Measurements from ENCODE around the gene LRRN2. TPM values are rescaled to one million over a fixed set of nuclear protein-coding genes. Genes with fewer than 3 reads are reported as not detected.

Gene LRRN2
- total RNA-seq, 2 donors from 2014 or later: 5.6 to 23.0 TPM

DNA sequence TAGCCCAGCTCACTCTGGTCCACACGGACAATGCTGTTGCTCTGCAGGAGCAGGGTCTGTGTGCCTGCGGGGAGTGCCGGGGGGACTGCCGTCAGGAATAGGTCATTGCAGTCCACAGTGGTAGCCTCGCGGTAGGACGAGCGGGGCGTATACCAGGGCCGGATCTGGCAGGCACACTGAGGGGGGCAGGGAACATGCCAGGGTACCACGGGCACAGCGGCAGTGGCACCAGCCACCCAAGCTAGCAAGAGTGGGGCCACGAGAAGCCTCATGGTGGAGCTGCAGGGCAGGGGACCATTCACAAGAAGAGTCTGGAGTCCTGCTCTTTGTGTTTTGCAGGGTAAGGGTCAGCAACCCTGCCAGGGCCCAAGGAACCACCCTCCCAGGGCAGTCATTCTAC is 65.8 kb downstream of the LRRN2 start:
- DNase-seq: no peak
- peak; percentile 37 for ATAC-seq
- intact Hi-C loops (cut with DNase I, micrococcal nuclease): no loop called here

DNA sequence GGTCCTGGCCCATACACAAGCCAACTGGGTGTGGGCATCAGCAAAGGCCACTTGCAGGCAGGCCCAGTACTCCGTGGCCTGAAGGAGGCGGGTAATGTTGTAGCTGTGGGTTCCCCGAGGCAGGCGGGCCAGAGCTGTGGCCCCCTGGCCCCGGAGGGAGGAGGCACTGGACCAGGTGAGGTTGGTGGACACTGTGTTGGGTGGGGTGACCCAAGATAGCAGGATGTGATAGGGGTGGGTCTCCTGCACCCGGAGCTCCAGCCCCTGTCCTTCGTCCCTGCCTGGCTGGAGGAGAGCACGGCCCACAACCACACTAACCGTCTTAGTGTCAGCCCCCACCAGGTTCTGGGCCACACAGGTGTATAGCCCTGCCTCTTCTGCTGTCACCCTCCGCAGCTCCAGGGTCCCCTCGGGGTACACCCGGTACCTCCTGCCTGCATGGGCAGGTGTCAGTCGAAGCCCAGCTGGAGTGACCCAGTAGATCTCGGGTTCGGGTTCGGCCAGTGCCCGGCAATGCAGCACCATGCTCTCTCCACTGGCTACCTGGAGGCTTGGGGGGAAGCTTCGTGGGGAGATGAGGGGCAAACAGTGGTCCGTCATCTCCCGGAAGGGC is 67.3 kb downstream of the LRRN2 start:
- intact Hi-C loops (cut with DNase I, micrococcal nuclease): no loop called here
- ATAC-seq: no peak
- DNase-seq: no peak

DNA sequence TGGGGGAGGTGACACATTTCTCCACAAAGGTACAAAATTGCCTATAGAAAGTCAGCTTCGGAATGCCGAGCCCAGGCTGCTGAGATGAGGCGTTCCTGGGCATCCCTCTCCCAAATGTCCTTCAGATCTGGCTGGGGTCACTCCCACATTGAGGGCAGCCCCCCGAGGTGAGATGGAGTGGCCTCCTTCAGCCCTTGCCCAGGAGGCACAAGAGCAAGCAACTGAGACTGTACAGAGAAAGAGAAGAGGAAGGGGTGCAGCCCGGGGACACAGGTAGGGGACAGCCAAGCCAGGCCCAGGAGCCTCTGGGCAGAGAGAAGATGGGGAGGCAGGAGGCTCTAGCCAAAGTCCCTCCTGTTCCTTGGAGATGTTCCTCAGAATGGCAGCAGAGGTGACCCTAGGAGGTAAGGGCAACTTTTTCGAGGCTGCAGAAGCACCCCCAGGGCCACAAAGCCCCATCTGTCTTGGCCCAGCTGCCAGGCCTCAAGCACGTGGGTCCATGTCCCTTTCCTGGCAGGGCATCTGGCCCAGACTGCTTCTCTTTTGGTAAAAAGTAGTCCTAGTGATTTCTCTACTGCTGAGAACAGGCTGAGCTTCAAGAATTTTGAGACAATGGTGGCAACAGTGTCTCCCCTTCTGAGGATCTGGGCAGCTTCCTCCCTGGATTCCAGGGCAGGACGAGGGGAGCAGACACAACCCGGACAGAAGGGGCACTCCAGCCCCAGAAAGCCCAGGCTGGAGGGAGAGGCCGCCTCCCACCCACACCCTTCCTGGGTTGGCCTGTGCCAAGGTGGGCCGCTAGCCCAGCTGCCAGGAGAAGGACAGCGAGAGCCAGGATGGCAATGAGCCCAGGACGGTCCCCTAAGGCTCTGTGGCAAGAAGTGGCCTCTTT is 68.0 kb downstream of the LRRN2 start:
- intact Hi-C loops (cut with DNase I, micrococcal nuclease): no loop called here
- no peak for DNase-seq

DNA sequence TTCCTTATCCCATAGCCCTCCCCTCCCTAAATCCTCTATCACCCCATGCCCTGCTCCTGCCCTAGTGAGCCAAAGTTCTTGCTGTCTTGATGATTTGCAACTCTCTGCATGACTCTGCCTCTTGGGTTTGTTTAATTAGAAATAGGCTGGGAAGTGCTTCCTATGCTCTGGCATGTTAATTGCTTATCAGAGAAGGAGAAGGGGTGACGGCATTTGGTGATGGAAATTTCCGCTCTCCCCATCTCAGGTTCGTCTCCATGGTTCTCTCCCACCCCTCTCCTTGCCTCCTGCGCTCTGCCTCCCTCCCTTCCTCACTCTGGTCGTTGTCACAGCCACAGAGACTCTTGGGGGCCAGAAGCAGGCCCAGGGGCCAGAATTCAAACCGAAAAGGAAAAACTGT is 68.9 kb downstream of the LRRN2 start:
- DNase-seq: no peak

More for the DNA sequence above, 68.0 kb downstream of the LRRN2 start:
- no peak for ATAC-seq

GRCh38 chr1:204615881-204616280 is 69.7 kb downstream of the LRRN2 start:
- intact Hi-C loops (cut with DNase I, micrococcal nuclease): no loop called here
- no peak for DNase-seq
- ATAC-seq: no peak

More for the DNA sequence above, 68.9 kb downstream of the LRRN2 start:
- intact Hi-C loops (cut with DNase I, micrococcal nuclease): no loop called here
- ATAC-seq: no peak

DNA sequence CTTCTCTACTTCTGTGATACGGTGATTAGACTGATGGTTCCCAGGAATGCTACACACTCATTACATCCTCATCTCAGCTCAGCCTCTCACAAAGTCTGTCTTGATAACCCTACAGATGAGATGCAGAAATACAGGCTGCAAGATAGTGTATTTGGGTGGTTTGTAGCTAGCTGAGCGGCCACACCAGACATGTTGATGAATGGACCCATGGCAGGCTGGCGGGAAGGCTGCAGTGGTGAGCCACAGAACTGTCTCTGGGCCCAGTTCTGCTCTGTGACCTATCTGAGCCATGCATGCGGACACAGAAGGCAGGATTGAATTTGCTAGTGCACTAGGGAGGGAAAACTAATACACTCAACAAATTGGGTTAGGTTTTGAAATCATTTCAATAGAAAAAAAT is 71.9 kb downstream of the LRRN2 start:
- intact Hi-C loops (cut with DNase I, micrococcal nuclease): no loop called here
- ATAC-seq (no peak), DNase-seq (no peak)

GRCh38 chr1:204612326-204612725 is 73.2 kb downstream of the LRRN2 start:
- intact Hi-C loops (cut with DNase I, micrococcal nuclease): no loop called here
- ATAC-seq (no peak), DNase-seq (no peak)

GRCh38 chr1:204611036-204611435 is 74.5 kb downstream of the LRRN2 start:
- ATAC-seq: no peak
- intact Hi-C loops (cut with DNase I, micrococcal nuclease): no loop called here
- no peak for DNase-seq

GRCh38 chr1:204607910-204608309 is 77.6 kb downstream of the LRRN2 start:
- no peak for DNase-seq
- no peak for ATAC-seq
- intact Hi-C loops (cut with DNase I, micrococcal nuclease): no loop called here

GRCh38 chr1:204605791-204606190 is 79.7 kb downstream of the LRRN2 start:
- no peak for DNase-seq

GRCh38 chr1:204602871-204603542 is 82.5 kb downstream of the LRRN2 start:
- intact Hi-C loops (cut with DNase I, micrococcal nuclease): no loop called here
- ATAC-seq (no peak), DNase-seq (no peak)

More at GRCh38 chr1:204605791-204606190, 79.7 kb downstream of the LRRN2 start:
- ATAC-seq: no peak
- intact Hi-C loops (cut with DNase I, micrococcal nuclease): no loop called here

DNA sequence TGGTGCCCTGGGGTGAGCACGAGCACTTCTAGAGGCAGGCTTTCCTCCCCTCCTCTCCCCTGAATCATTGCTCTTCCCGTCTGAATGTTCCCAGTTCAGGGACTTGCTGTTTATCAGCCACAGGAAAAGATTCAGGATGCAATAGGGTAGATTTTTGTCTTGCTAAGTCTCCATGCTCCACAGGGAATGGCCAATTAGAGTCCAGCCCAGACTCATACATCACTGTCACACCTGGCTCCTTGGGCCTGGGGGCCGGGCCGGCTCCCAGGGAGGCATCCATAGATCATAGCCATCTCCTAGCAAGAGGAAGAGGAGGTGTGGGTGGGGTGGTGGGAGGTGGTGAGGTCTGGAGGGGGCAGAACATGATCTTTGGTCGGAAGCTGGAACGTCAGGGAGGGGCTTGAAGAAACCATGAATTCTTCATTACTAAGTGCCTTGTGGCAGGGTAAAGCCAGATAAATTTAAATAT is 83.4 kb downstream of the LRRN2 start:
- ATAC-seq: no peak
- intact Hi-C loops (cut with DNase I, micrococcal nuclease): no loop called here
- DNase-seq: no peak

DNA sequence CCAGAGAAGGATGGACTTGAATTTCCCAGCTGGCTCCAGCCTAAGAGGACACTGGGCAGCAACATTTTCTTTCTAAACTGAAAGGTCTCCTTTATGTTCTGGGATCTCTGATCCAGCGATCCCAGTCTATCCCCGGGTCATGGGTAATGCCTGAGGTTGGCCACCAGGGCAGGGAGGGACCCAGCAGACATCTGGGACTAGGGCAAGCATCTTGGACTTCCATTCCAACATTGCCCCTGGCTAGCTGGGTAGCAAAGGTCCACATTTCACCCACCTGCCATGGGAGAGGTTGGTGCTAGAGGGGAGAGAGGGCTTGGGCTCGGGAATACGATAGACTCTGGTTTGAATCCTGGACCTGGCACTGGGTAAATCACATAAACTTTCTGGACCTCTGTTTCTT is 84.6 kb downstream of the LRRN2 start:
- intact Hi-C loops (cut with DNase I, micrococcal nuclease): no loop called here
- no peak for DNase-seq
- no peak for ATAC-seq

GRCh38 chr1:204600203-204600602 is 85.3 kb downstream of the LRRN2 start:
- ATAC-seq (no peak), DNase-seq (no peak)
- intact Hi-C loops (cut with DNase I, micrococcal nuclease): no loop called here

GRCh38 chr1:204599596-204599995 is 85.9 kb downstream of the LRRN2 start:
- intact Hi-C loops (cut with DNase I, micrococcal nuclease): no loop called here
- DNase-seq: no peak
- no peak for ATAC-seq

DNA sequence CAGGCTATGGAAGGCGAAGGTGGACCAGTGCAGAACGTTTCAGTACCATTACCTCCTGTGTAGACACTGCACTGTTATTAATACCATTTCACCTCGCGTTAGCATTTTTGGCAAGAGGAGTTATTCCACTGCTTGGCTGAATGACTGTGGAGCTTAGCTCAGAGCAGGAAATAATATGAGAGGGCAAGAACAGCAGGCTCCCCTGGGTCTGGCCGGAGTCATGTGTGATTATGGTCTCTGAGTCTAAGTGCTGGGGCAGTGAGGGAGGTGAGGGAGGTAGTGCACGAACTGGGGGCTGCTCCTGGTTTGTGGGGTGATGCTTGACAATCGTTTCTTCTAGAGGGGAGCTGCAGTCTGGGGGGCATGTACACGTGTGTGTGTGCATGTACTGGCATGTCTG is 86.4 kb downstream of the LRRN2 start:
- intact Hi-C loops (cut with DNase I, micrococcal nuclease): no loop called here
- ATAC-seq (no peak), DNase-seq (no peak)

DNA sequence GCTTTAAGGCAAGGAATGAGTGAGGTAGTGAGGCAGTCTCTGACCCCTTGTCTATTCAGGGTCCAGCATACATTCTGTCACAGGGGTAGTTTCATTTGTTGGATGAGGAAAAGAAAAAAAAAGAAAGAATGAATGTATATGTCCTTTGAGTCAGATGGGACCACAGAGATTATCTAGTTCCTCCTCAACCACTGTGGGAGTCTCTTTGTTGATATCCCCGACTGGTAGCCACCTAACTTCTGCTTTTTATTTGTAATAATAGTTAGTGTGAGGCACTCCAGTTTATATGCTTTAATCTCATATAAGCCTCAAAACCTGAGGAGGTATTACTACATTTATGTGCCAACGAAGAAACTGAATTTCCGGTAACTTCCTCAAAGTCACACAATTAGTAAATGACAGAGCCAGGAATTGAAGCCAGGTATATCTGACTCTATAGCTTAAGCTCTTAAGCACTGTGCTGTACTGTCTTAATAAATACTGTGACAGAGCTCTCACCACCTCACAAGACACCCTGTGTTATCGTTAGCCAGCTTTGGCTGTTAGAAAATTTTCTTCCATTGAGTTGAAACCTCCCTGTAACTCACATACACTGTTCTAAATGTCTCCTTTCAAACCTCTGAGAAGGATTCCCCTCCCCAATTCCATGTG is 87.1 kb downstream of the LRRN2 start:
- intact Hi-C loops (cut with DNase I, micrococcal nuclease): no loop called here
- no peak for DNase-seq
- ATAC-seq: no peak

DNA sequence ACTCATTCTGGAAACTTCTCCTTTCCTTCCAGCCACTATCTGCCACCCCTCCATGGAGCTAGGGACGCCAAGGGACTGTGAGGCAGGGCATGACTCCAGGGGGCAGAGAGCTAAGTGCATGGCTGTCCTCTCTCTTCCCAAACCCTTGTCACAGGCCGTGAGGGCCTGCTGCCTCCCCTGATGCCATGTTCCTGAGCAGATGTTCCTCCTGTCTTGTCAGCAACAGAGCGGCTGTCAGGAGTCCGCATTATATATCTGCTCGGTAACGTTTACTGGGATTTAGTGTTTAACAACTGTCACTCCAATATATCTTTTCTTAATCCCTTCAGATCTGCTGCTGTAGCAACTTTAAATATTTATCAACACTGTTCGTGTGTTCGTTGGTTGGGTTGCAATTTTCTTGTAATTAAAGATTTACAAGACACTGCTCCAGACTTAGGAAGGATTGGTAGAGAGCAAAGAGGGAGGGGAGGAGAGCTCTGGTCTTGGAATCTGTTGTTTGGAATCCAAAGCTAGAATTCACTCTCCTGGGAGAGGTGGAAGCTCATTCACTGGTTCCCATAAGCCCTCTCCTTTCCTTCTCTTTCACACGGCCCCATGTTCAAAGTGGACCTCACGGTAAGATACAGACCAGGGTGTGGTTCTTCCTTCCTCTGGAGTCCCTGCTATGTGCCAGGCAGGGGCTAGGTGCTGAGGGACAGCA is 93.1 kb downstream of the LRRN2 start:
- no peak for DNase-seq
- no peak for ATAC-seq
- intact Hi-C loops (cut with DNase I, micrococcal nuclease): no loop called here

Data from left colon (tissue), 2 donors.